HepG2 (cell line): Measurements from ENCODE around the gene TPRG1L.

Experiments used
- JUN ChIP-seq: sonication (generic); formaldehyde crosslinking; IDR thresholded peaks from 2 replicates; pipeline ENCODE4 v1.4.0; 2020; ENCODE audit warnings: mild to moderate bottlenecking, missing genetic modification reagents
- KLF13 ChIP-seq: sonication (generic); formaldehyde crosslinking; IDR thresholded peaks from 2 replicates; pipeline ENCODE4 v1.4.0; 2020; ENCODE audit warnings: mild to moderate bottlenecking, missing genetic modification reagents
- ZBTB2 ChIP-seq: sonication (generic); formaldehyde crosslinking; IDR thresholded peaks from 2 replicates; pipeline ENCODE4 v1.8.0; 2022; ENCODE audit warnings: low read depth, missing genetic modification reagents

- TF ChIP-seq KLF13 (no peak), ZBTB2 (CRISPR knock-in tag) (peak; percentile 61; the same call in 1 of the 2 replicates), JUN (no peak)
Measured at GRCh38 chr1:3624200-3625136, at the start of gene TPRG1L.
